HS-27A (cell line): ENCODE data around the gene ZDHHC14.
"Not testable (repeated sequence)": the region's sequence is repeated elsewhere in the genome, so short reads cannot be mapped to it uniquely, and the experiment has no call there.

Source experiments
- DNase-seq: peaks from one replicate; pipeline ENCODE4 v3.0.0-alpha.2; 2012; ENCODE audit warnings: low read depth, missing footprints

Gene ZDHHC14

DNA sequence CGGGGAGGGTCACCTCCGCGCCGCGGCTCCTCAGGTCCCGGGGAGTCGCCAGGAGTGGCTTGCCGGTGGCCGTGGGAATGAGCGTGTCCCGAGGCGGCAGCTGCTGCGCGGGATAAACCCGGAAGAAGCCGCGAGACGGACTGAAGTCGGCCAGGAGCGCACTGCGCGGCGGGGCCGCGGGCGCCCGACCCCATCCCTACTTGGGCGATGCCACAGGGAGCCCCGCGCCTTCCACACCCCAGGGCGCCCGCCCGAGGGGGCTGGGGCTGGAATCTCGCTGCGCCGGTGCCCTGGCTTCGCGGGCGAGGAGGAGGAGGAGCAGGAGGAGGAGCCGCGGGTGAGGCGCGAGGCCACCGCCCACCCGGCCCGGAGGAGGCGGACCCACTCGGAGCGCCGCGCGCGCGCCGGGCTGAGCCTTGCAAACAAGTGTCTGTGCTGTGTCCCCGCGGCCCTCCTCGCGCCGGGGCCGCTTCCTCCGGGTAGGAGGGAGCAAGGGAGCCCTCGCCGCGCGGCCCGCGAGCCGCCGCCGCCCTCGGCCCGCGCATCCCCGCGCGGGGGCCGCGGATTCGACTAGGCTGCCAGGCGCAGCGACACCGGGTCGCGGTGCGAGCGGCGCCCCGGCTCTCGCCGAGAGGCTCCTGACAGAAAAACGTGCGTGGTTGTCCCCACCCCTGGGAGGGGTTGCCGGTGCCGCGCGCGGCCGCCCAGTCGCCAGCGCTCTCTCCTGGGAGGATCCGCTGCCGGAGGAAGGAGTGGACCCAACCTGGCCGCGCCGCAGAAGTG is at the start of gene ZDHHC14:
ZDHHC14 (plus strand) TSS at position 412 of the 783 bp plus-strand sequence.
- DNase-seq = peak; percentile 66

- DNase-seq = no peak
These were observed 48.2 kb upstream of the ZDHHC14 start for GRCh38 chr6:157332813-157333212.

DNA sequence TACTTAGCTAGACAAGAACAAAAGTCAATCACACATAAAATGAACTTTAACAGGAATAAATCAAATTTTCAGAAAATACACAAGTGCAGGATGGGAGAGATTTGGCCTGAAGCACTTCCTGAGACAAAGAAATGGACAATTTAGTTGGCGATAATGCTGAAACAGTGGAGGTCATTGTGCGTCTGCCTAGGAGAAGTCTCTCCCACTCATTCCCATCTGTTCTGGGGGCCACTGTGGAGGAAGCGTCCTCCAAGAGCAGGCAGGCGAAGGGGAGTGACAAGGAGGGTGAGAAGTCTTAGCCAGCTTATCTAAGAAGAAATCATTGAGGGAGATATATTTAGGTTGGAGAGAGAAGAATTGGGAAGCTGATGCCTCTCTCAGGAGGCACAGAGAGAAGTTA is 47.5 kb upstream of the ZDHHC14 start:
- DNase-seq = no peak

DNA sequence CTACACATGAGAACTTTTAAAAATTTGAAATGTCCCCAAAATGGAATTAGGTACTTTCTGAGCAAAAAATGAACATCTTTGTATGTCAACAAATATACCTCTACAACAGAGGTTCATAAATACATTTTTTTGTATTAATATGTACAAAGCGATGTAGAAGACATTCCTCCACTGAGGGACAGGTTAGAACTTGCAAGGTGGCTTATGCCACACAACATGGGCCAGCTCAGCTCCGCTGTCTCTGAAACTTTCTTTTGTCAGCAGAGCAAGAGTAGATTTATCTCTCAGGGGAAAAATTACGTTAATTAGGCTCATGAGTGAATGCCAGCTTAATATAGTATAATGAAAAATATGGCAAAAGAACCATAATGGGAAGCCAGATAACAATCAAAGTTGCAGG is 47.0 kb upstream of the ZDHHC14 start:
- DNase-seq = no peak

GRCh38 chr6:157335829-157336228 is 45.2 kb upstream of the ZDHHC14 start:
- no peak for DNase-seq

DNA sequence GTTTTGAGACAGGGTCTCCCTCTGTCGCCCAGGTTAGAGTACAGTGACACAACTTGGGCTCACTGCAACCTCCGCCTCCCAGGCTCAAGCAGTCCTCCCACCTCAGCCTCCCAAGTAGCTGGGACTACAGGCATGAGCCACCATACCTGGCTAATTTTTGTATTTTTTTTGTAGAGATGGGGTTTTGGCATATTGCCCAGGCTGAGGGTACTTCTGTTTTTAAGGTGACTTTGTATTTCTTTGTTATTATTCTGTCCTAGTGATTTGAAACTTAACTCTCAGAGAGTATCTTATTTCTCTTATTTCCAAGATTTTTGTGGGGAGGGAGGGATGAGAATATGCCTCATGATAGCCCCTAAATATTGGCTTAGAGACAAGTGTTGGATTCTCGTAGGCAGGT is 43.7 kb upstream of the ZDHHC14 start:
- not testable (repeated sequence) for DNase-seq

- DNase-seq = no peak
These were observed 43.2 kb upstream of the ZDHHC14 start for GRCh38 chr6:157337751-157338150.

DNA sequence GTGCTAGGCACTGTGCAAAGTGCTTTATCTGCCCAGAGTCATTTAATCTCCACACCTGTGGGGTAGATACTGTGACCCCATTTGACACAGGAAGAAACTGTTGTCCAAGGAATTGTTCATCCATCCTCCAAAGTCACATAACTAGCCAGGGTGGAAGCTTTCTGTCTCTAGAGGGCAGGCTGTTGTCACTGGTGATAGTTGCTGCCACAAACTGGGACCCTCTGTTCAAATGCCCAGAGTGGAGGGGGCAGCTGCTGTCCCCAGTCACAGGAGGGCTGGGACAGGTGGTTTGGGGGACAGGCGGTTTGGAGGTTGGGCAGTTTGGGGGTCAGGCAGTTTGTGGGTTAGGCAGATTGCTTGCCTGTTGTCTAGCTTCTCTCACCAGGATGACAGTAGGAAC is 41.6 kb upstream of the ZDHHC14 start:
- DNase-seq = no peak

DNA sequence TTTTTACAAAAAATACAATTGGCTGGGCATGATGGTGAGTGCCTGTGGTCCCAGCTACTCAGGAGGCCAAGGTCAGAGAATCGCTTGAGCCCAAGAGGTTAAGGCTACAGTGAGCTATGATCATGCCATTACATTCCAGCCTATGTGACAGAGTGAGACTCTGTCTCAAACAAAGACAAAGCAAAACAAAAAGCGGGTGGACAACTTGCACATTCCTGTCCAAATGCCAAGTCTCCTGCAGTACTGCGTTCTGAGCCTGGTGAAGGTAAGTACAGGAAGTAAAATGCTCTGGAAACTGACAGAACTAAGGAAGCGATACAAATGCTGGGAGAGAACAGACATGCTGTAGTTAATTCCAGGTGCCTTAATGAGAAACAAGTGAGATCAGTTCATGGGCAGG is 37.3 kb upstream of the ZDHHC14 start:
- DNase-seq = no peak

- DNase-seq = no peak
These were observed 34.6 kb upstream of the ZDHHC14 start for GRCh38 chr6:157346373-157346772.

DNA sequence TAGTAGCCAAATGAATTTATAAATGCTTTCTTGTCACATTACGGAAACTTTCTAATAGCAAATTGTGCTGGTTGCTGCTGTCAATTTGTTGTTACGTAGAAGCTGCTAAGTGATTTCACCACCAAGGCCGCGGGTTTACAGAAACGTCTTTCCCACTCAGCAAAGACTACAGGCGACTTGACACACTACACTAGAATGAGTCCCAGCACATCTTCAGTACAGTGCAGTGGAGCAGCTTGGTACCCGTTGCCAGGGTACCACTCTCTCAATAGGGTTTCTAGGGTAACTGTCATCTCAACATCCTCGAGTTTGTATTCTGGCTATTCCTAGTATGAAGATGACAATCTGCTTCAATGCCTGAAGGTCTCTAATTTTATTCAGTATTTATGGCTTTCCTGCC is 22.7 kb upstream of the ZDHHC14 start:
- DNase-seq = no peak

DNA sequence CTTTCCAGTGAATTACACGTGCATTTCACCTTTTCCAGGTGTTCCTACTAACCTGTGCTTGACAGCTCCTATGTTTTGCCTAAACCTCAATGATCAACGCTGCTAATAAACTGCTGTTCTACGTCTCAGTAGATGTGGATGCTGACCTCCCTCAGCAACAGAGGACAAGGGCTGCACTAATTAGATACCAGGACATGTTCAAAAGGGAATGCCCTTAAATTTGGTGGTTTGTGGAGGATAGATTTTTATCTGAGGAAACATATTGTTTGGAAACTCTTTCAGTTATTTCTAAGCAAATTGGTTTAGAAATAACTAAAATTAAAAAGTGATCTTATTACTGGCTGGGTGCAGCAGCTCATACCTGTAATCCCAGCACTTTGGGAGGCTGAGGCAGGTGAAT is 19.1 kb upstream of the ZDHHC14 start:
- DNase-seq = no peak

DNA sequence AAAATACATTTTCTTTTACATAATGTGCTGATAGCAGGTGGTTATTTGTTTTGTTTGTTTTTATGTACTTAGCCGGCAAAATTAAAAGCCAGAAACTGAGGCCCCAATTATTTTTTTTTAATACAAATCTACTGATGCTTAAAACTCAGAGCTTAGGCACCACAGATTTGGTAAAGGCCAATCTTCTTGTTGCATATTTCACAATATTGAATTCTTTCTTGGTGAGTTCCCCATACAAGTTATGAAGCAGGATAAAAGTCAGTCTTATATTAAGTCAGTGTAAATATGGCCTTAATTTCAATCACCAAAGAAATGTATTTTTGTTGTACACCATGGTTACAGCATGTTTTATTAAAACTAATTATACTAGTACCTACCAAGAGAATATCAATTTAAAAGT is 16.3 kb upstream of the ZDHHC14 start:
- no peak for DNase-seq

GRCh38 chr6:157366648-157367047 is 14.3 kb upstream of the ZDHHC14 start:
- no peak for DNase-seq

GRCh38 chr6:157368359-157369049 is 12.5 kb upstream of the ZDHHC14 start:
- DNase-seq = no peak

DNA sequence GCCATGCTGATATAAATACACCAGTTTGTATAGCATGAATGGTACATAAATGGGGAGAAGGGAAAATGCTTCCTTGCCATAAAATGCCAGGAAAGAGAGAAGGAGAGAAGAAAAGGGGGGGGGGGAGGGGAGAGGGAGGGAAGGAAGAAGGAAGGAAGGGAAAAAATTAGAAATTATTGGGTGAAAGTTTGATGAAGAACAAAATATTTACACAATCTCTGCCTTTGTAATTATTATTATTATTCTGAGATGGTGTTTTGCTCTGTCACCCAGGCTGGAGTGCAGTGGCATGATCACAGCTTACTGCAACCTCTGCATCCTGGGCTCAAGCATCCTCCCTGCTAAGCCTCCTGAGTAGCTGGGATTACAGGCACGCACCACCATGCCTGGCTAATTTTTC is 10.2 kb upstream of the ZDHHC14 start:
- DNase-seq = no peak

DNA sequence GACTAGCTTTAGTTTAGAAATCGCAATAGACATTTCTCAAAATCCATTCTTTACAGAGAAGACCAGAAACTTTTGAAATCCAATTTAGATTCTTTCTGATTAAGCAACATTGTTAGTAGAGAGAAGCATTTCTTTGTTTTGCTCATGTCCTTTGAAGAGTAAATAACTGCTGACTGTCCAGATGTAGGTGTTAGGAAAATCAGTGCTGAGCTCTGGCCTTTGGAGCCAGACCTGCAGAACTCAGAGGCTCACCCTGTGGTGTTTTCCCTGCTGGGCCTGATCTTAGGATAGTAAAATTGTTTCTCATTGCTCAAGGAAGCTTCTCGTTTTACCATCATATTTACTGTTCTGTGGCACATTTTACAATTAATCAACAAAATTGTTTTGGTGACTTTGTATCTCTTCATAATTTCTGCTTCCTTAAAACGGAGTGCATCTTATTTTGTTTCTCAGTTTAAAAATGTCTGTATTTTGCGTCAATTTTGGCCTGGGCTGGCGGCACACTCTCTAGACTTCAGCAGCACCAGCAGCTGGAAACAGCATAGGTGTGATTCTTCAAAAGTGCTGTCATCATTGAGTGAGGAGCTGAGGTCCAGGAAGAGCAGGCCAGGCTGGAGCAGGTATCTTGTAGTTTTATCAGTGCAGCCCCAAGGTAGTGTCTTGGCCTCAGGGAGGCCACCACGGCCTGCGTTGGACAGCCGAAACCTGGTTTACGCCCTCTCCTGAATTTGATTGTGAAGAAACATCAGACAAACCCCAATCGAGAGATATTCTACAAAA is 8.3 kb upstream of the ZDHHC14 start:
- DNase-seq = no peak

- DNase-seq = no peak
These were observed 6.0 kb upstream of the ZDHHC14 start for GRCh38 chr6:157374889-157375443.

- DNase-seq = no peak
These were observed 4.7 kb upstream of the ZDHHC14 start for GRCh38 chr6:157376241-157376640.

GRCh38 chr6:157376706-157377230 is 4.2 kb upstream of the ZDHHC14 start:
- DNase-seq = no peak

DNA sequence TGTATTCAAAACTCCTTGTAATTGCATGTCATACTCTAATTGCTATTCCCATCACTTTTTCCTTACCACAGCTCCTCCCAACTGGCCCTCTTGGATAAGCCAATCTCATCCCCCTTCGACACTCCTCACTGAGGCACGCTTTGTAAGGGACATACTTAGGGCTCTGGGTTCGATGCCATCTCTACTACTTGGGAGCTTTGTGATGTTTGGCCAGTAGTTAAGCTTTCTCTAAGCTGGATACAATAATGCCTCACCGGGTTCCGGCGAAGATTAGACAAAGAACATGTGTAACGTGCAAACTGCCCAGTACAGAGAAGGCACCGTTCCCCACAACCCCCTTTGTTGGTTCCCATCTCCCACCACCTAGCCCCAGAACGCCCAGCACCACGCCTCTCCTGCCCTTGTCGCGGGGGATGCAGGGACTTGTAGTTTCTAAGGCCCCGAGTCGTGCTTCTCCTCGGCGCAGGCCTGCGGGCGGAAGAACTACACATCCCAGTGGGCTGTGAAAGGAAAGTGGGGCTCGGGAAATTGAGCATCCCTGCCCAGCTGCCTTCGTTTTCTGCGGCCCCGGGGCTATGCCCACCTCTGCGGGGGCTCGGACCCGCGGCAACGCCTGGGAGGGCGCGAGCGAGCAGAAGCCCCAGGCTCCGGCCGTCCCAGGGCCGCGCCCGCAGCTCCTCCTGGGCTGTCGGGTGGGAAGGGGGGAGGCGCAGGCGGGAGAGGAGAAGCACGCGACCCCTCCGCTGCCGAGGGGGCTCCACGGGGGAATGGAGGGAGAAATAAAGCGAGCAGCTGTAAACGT is 1.1 kb upstream of the ZDHHC14 start:
- DNase-seq = peak; percentile 71

- no peak for DNase-seq
These were observed 572 bp upstream of the ZDHHC14 start for GRCh38 chr6:157380458-157380778.
